WTC11 (cell line): ENCODE measurements around the gene GEMIN2. TPM values are rescaled to one million over a fixed set of nuclear protein-coding genes. Genes with fewer than 3 reads are reported as not detected.

Experiments used
- ATAC-seq: fragments of 200-7000 bp; cut with Tn5 transposase; 2 replicates; pipeline ENCODE4 v1.10.0; 2021; ENCODE audit warnings: mild to moderate bottlenecking, moderate library complexity
- CTCF ChIA-PET: fragments of 300-600 bp; sonication (Branson Sonifier 250); formaldehyde crosslinking; loops from one replicate; lab custom pipeline; 2021; ENCODE audit warnings: antibody characterized with exemption; lab: Charles Lee
- POLR2A ChIA-PET: fragments of 350-600 bp; sonication (Branson Sonifier 250); formaldehyde crosslinking; loops from one replicate; lab custom pipeline; 2021; ENCODE audit warnings: antibody characterized with exemption; lab: Charles Lee
- DNase-seq: peaks from one replicate; pipeline ENCODE4 v3.0.0; 2021; ENCODE audit warnings: low spot score
- H3K27ac Mint-ChIP-seq: 2 replicates; pipeline ENCODE4 v1.8.0; 2021; ENCODE audit warnings: mixed read lengths
- H3K27me3 Mint-ChIP-seq: 2 replicates; pipeline ENCODE4 v1.8.0; 2021; ENCODE audit warnings: low read depth, mild to moderate bottlenecking, moderate library complexity, mixed read lengths
- H3K36me3 Mint-ChIP-seq: 2 replicates; pipeline ENCODE4 v1.8.0; 2021; ENCODE audit warnings: mixed read lengths
- H3K4me1 Mint-ChIP-seq: 2 replicates; pipeline ENCODE4 v1.8.0; 2022; ENCODE audit warnings: mixed read lengths
- H3K4me3 Mint-ChIP-seq: 2 replicates; pipeline ENCODE4 v1.8.0; 2021; ENCODE audit warnings: mild to moderate bottlenecking, moderate library complexity, mixed read lengths
- H3K9me3 Mint-ChIP-seq: 2 replicates; pipeline ENCODE4 v1.8.0; 2021; ENCODE audit warnings: mixed read lengths
- CBFB ChIP-seq: sonication (generic); formaldehyde crosslinking; IDR thresholded peaks from 2 replicates; pipeline ENCODE4 v1.8.1; 2022; ENCODE audit warnings: mild to moderate bottlenecking, low read depth, missing genetic modification reagents
- CREB1 ChIP-seq: sonication (generic); formaldehyde crosslinking; IDR thresholded peaks from 2 replicates; pipeline ENCODE4 v1.8.0; 2023; ENCODE audit warnings: mild to moderate bottlenecking, missing genetic modification reagents
- ESRRA ChIP-seq: sonication (generic); formaldehyde crosslinking; IDR thresholded peaks from 2 replicates; pipeline ENCODE4 v1.8.1; 2022; ENCODE audit warnings: mild to moderate bottlenecking, missing genetic modification reagents, borderline replicate concordance
- GABPB1 ChIP-seq: sonication (generic); formaldehyde crosslinking; IDR thresholded peaks from 2 replicates; pipeline ENCODE4 v1.8.1; 2023; ENCODE audit warnings: mild to moderate bottlenecking, missing genetic modification reagents
- GRHL2 ChIP-seq: fragments of 250-450 bp; sonication (Bioruptor Pico); IDR thresholded peaks from 2 replicates; pipeline ENCODE4 v1.8.0; 2022; ENCODE audit warnings: mild to moderate bottlenecking, moderate library complexity; ENCODE audit not compliant: insufficient replicate concordance, severe bottlenecking
- HMGA2 ChIP-seq: fragments of 250-450 bp; sonication (Bioruptor Pico); IDR thresholded peaks from 2 replicates; pipeline ENCODE4 v1.4.0; 2021; ENCODE audit warnings: mild to moderate bottlenecking, moderate library complexity
- HMGXB4 ChIP-seq: sonication (generic); formaldehyde crosslinking; IDR thresholded peaks from 2 replicates; pipeline ENCODE4 v1.8.1; 2023; ENCODE audit warnings: mild to moderate bottlenecking, moderate library complexity, missing genetic modification reagents
- MLX ChIP-seq: sonication (generic); formaldehyde crosslinking; IDR thresholded peaks from 2 replicates; pipeline ENCODE4 v1.8.1; 2023; ENCODE audit warnings: mild to moderate bottlenecking, missing genetic modification reagents, moderate library complexity
- NFATC4 ChIP-seq: fragments of 250-450 bp; sonication (Bioruptor Pico); IDR thresholded peaks from 2 replicates; pipeline ENCODE4 v1.9.0; 2021; ENCODE audit warnings: mild to moderate bottlenecking
- PRRX2 ChIP-seq: fragments of 250-450 bp; sonication (Bioruptor Pico); IDR thresholded peaks from 2 replicates; pipeline ENCODE4 v1.8.0; 2021; ENCODE audit warnings: mild to moderate bottlenecking
- RELA ChIP-seq: sonication (generic); formaldehyde crosslinking; IDR thresholded peaks from 2 replicates; pipeline ENCODE4 v1.8.1; 2022; ENCODE audit warnings: missing genetic modification reagents, mild to moderate bottlenecking, borderline replicate concordance
- TEAD4 ChIP-seq: sonication (generic); formaldehyde crosslinking; IDR thresholded peaks from 2 replicates; pipeline ENCODE4 v1.8.0; 2022; ENCODE audit warnings: mild to moderate bottlenecking, missing genetic modification reagents
- ZNF416 ChIP-seq: fragments of 250-450 bp; sonication (Bioruptor Pico); IDR thresholded peaks from 2 replicates; pipeline ENCODE4 v1.9.0; 2021; ENCODE audit warnings: mild to moderate bottlenecking, inconsistent platforms
- ZNF512 ChIP-seq: sonication (generic); formaldehyde crosslinking; IDR thresholded peaks from 2 replicates; pipeline ENCODE4 v1.8.1; 2022; ENCODE audit warnings: missing genetic modification reagents, borderline replicate concordance
- ZNF671 ChIP-seq: fragments of 250-450 bp; sonication (Bioruptor Pico); IDR thresholded peaks from 2 replicates; pipeline ENCODE4 v1.8.0; 2021; ENCODE audit warnings: mild to moderate bottlenecking
- total RNA-seq: library from RNA; stranded (reverse); gene quantifications from 3 replicates; pipeline ENCODE4 v1.2.3, GENCODE V29; 2021
- TF ChIP-seq, protein P1 (sequence below): sonication (generic); formaldehyde crosslinking; IDR thresholded peaks from 2 replicates; pipeline ENCODE4 v1.8.0; 2023; ENCODE audit warnings: missing genetic modification reagents, mild to moderate bottlenecking, borderline replicate concordance
- TF ChIP-seq, protein P2 (sequence below): sonication (generic); formaldehyde crosslinking; IDR thresholded peaks from 2 replicates; pipeline ENCODE4 v1.8.0; 2023; ENCODE audit warnings: mild to moderate bottlenecking, missing genetic modification reagents
- TF ChIP-seq, protein P3 (sequence below): fragments of 200-600 bp; IDR thresholded peaks from 2 replicates; pipeline ENCODE4 v1.8.0; 2022; ENCODE audit warnings: antibody characterized with exemption

Gene GEMIN2
- total RNA-seq, 1 experiment from 2014 or later, result 27.1 TPM

- DNase-seq, result no peak
- H3K27ac Mint-ChIP-seq, result no peak overlapping the region
- H3K27me3 Mint-ChIP-seq, result no peaks in the 10 kb centered on the region; the same call in 1 of the 2 replicates
- H3K36me3 Mint-ChIP-seq, result peaks cover 65% of the 10 kb centered on the region
- TF ChIP-seq CREB1 (no peak), CBFB (no peak), ZNF512 (CRISPR knock-in tag) (no peak), RELA (CRISPR knock-in tag) (no peak), GRHL2 (no peak), ZNF671 (CRISPR knock-in tag) (no peak), TEAD4 (CRISPR knock-in tag) (no peak), GABPB1 (CRISPR knock-in tag) (no peak), HMGXB4 (no peak), ESRRA (no peak), PRRX2 (CRISPR knock-in tag) (no peak), ZNF416 (no peak), MLX (CRISPR knock-in tag) (no peak), NFATC4 (no peak), HMGA2 (no peak)
- TF ChIP-seq, protein P1, sequence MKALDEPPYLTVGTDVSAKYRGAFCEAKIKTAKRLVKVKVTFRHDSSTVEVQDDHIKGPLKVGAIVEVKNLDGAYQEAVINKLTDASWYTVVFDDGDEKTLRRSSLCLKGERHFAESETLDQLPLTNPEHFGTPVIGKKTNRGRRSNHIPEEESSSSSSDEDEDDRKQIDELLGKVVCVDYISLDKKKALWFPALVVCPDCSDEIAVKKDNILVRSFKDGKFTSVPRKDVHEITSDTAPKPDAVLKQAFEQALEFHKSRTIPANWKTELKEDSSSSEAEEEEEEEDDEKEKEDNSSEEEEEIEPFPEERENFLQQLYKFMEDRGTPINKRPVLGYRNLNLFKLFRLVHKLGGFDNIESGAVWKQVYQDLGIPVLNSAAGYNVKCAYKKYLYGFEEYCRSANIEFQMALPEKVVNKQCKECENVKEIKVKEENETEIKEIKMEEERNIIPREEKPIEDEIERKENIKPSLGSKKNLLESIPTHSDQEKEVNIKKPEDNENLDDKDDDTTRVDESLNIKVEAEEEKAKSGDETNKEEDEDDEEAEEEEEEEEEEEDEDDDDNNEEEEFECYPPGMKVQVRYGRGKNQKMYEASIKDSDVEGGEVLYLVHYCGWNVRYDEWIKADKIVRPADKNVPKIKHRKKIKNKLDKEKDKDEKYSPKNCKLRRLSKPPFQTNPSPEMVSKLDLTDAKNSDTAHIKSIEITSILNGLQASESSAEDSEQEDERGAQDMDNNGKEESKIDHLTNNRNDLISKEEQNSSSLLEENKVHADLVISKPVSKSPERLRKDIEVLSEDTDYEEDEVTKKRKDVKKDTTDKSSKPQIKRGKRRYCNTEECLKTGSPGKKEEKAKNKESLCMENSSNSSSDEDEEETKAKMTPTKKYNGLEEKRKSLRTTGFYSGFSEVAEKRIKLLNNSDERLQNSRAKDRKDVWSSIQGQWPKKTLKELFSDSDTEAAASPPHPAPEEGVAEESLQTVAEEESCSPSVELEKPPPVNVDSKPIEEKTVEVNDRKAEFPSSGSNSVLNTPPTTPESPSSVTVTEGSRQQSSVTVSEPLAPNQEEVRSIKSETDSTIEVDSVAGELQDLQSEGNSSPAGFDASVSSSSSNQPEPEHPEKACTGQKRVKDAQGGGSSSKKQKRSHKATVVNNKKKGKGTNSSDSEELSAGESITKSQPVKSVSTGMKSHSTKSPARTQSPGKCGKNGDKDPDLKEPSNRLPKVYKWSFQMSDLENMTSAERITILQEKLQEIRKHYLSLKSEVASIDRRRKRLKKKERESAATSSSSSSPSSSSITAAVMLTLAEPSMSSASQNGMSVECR, result no peak
- TF ChIP-seq, protein P2, sequence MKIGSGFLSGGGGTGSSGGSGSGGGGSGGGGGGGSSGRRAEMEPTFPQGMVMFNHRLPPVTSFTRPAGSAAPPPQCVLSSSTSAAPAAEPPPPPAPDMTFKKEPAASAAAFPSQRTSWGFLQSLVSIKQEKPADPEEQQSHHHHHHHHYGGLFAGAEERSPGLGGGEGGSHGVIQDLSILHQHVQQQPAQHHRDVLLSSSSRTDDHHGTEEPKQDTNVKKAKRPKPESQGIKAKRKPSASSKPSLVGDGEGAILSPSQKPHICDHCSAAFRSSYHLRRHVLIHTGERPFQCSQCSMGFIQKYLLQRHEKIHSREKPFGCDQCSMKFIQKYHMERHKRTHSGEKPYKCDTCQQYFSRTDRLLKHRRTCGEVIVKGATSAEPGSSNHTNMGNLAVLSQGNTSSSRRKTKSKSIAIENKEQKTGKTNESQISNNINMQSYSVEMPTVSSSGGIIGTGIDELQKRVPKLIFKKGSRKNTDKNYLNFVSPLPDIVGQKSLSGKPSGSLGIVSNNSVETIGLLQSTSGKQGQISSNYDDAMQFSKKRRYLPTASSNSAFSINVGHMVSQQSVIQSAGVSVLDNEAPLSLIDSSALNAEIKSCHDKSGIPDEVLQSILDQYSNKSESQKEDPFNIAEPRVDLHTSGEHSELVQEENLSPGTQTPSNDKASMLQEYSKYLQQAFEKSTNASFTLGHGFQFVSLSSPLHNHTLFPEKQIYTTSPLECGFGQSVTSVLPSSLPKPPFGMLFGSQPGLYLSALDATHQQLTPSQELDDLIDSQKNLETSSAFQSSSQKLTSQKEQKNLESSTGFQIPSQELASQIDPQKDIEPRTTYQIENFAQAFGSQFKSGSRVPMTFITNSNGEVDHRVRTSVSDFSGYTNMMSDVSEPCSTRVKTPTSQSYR (CRISPR knock-in tag), result no peak
- TF ChIP-seq, protein P3, sequence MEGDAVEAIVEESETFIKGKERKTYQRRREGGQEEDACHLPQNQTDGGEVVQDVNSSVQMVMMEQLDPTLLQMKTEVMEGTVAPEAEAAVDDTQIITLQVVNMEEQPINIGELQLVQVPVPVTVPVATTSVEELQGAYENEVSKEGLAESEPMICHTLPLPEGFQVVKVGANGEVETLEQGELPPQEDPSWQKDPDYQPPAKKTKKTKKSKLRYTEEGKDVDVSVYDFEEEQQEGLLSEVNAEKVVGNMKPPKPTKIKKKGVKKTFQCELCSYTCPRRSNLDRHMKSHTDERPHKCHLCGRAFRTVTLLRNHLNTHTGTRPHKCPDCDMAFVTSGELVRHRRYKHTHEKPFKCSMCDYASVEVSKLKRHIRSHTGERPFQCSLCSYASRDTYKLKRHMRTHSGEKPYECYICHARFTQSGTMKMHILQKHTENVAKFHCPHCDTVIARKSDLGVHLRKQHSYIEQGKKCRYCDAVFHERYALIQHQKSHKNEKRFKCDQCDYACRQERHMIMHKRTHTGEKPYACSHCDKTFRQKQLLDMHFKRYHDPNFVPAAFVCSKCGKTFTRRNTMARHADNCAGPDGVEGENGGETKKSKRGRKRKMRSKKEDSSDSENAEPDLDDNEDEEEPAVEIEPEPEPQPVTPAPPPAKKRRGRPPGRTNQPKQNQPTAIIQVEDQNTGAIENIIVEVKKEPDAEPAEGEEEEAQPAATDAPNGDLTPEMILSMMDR, result no peak
- no peak overlapping the region for H3K4me3 Mint-ChIP-seq
- ChIA-PET POLR2A (no interaction called here), CTCF (no interaction called here)
- H3K9me3 Mint-ChIP-seq, result no peaks in the 10 kb centered on the region
- H3K4me1 Mint-ChIP-seq, result no peaks in the 10 kb centered on the region
- no peak for ATAC-seq
Measured at GRCh38 chr14:39090548-39091111, 23.5 kb upstream of the GEMIN2 start.
